ENCODE results near the gene NFIB. TPM values are rescaled to one million over a fixed set of nuclear protein-coding genes. Genes with fewer than 3 reads are reported as not detected.

Gene NFIB
- total RNA-seq, 1 donor from 2014 or later: 11.6 TPM

GRCh38 chr9:14312719-14313377 lies 1.1 kb downstream of the NFIB start:
- FAIRE-seq (no peak), DNase-seq (ENCODE audit: low read depth) (peak; percentile 43)
- Histone ChIP-seq H3K27me3 (ENCODE audit: control insufficient read depth, insufficient read depth, low read length) (no peaks in the 10 kb centered on the region), H3K36me3 (ENCODE audit: control insufficient read depth, insufficient read depth, low read length) (no peaks in the 10 kb centered on the region), H3K4me3 (ENCODE audit: low read depth, low read length) (peak overlapping the region; percentile 83)
- no peak for TF ChIP-seq CTCF (IDR thresholded peaks at IDR 0.05; ENCODE audit: insufficient read depth, low read length, severe bottlenecking)

- DNase-seq (ENCODE audit: low read depth) (peak; percentile 27), FAIRE-seq (no peak)
- TF ChIP-seq CTCF (IDR thresholded peaks at IDR 0.05; ENCODE audit: insufficient read depth, low read length, severe bottlenecking): no peak
- Histone ChIP-seq H3K4me3 (ENCODE audit: low read depth, low read length) (peak overlapping the region; percentile 83), H3K36me3 (ENCODE audit: control insufficient read depth, insufficient read depth, low read length) (peaks cover 2% of the 10 kb centered on the region), H3K27me3 (ENCODE audit: control insufficient read depth, insufficient read depth, low read length) (no peaks in the 10 kb centered on the region)
Measured at GRCh38 chr9:14311956-14312685, 1.8 kb downstream of the NFIB start.

- DNase-seq (ENCODE audit: low read depth) (peak; percentile 40), FAIRE-seq (no peak)
- TF ChIP-seq CTCF (IDR thresholded peaks at IDR 0.05; ENCODE audit: insufficient read depth, low read length, severe bottlenecking): no peak
Measured at GRCh38 chr9:14311171-14311949, 2.6 kb downstream of the NFIB start.

GRCh38 chr9:14310311-14310710 lies 3.6 kb downstream of the NFIB start:
- FAIRE-seq (no peak), DNase-seq (ENCODE audit: low read depth) (peak; percentile 50)
- H3K36me3 ChIP-seq (ENCODE audit: control insufficient read depth, insufficient read depth, low read length): peaks cover 7% of the 10 kb centered on the region
- H3K4me3 ChIP-seq (ENCODE audit: low read depth, low read length): peak overlapping the region; percentile 17
- no peak for TF ChIP-seq CTCF (IDR thresholded peaks at IDR 0.05; ENCODE audit: insufficient read depth, low read length, severe bottlenecking)
- H3K27me3 ChIP-seq (ENCODE audit: control insufficient read depth, insufficient read depth, low read length): no peaks in the 10 kb centered on the region

More at GRCh38 chr9:14311171-14311949, 2.6 kb downstream of the NFIB start:
- H3K27me3 ChIP-seq (ENCODE audit: control insufficient read depth, insufficient read depth, low read length): no peaks in the 10 kb centered on the region
- peak overlapping the region; percentile 83 for H3K4me3 ChIP-seq (ENCODE audit: low read depth, low read length)
- peaks cover 7% of the 10 kb centered on the region for H3K36me3 ChIP-seq (ENCODE audit: control insufficient read depth, insufficient read depth, low read length)

- Histone ChIP-seq H3K36me3 (ENCODE audit: control insufficient read depth, insufficient read depth, low read length) (peaks cover 7% of the 10 kb centered on the region), H3K27me3 (ENCODE audit: control insufficient read depth, insufficient read depth, low read length) (no peaks in the 10 kb centered on the region), H3K4me3 (ENCODE audit: low read depth, low read length) (peak overlapping the region; percentile 22)
- FAIRE-seq (no peak), DNase-seq (ENCODE audit: low read depth) (peak; percentile 65)
- no peak for TF ChIP-seq CTCF (IDR thresholded peaks at IDR 0.05; ENCODE audit: insufficient read depth, low read length, severe bottlenecking)
Measured at GRCh38 chr9:14309403-14309802, 4.5 kb downstream of the NFIB start.

All from bronchial epithelial cell (primary cell).